Peyer's patch (tissue), 4 donors: ENCODE results near the gene NKX1-2. TPM values are rescaled to one million over a fixed set of nuclear protein-coding genes. Genes with fewer than 3 reads are reported as not detected.

Experiments used
- DNase-seq, 3 donors: peaks; one replicate each; pipeline ENCODE4 v3.0.0-alpha.2; 2017 to 2019
- H3K27ac ChIP-seq, 4 donors: fragments of 200-600 bp; sonication (generic); one replicate each; pipeline ENCODE4 v1.5.1; 2016 to 2019
- H3K27me3 ChIP-seq, 2 donors: fragments of 200-600 bp; sonication (generic); one replicate each; pipeline ENCODE4 v1.5.1; 2019
- H3K36me3 ChIP-seq, 3 donors: fragments of 200-600 bp; sonication (generic); one replicate each; pipeline ENCODE4 v1.5.1; 2016 to 2019
- H3K4me1 ChIP-seq, 4 donors: fragments of 200-600 bp; sonication (generic); one replicate each; pipeline ENCODE4 v1.5.1; 2016 to 2019
- H3K4me3 ChIP-seq, 4 donors: fragments of 200-600 bp; sonication (generic); 1 replicate in 3 of 4; 2 replicates in 1 of 4; pipeline ENCODE4 v1.5.1; 2016 to 2019; ENCODE audit warnings: mild to moderate bottlenecking in 1 of 4
- H3K9me3 ChIP-seq, 4 donors: fragments of 200-600 bp; sonication (generic); one replicate each; pipeline ENCODE4 v1.5.1; 2016 to 2019; ENCODE audit warnings: mild to moderate bottlenecking in 1 of 4
- POLR2A ChIP-seq, 2 donors: fragments of 450-650 bp; IDR thresholded peaks; one replicate each; pipeline ENCODE4 v1.5.1; 2017; ENCODE audit warnings: antibody characterized with exemption in 2 of 2, mild to moderate bottlenecking in 2 of 2, moderate library complexity in 2 of 2
- total RNA-seq, 4 donors: library from RNA; depleted of rRNA; stranded (reverse); fragments of >200 nt; gene quantifications; one replicate each; pipeline ENCODE4 v1.1.0, GENCODE V29; 2016
- TF ChIP-seq, protein P1 (sequence below), 6 experiments: fragments of 450-650 bp in 4 of 6; fragments of 200-600 bp in 2 of 6; sonication (generic) in 1 of 6; IDR thresholded peaks; one replicate each; pipeline ENCODE4 v1.5.1; 2017 to 2019; ENCODE audit warnings: antibody characterized with exemption in 6 of 6, mild to moderate bottlenecking in 3 of 6, moderate library complexity in 1 of 6

The NKX1-2 gene
- total RNA-seq, 4 donors from 2014 or later: not detected

DNA sequence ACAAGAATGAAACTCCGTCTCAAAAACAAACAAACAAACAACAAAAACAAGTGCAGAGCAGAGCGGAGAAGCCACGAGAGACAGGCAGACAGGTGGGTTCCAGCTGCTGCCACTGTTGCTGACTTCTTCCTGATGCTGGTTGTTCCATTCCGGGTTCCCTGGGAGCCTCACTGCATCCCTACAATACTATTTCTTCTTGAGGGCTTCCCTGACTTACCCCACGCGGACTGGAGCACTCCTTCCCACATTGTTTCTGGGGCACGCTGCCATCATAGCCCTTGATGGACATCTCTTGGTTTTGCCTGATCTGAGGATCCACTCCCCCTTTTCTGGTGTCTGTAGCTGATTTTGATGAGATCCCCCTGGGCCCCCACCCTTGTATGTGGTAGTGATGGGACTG, 5.6 kb upstream of the NKX1-2 start:
- H3K36me3 ChIP-seq: no peaks in the 10 kb centered on the region
- TF ChIP-seq, protein P1, sequence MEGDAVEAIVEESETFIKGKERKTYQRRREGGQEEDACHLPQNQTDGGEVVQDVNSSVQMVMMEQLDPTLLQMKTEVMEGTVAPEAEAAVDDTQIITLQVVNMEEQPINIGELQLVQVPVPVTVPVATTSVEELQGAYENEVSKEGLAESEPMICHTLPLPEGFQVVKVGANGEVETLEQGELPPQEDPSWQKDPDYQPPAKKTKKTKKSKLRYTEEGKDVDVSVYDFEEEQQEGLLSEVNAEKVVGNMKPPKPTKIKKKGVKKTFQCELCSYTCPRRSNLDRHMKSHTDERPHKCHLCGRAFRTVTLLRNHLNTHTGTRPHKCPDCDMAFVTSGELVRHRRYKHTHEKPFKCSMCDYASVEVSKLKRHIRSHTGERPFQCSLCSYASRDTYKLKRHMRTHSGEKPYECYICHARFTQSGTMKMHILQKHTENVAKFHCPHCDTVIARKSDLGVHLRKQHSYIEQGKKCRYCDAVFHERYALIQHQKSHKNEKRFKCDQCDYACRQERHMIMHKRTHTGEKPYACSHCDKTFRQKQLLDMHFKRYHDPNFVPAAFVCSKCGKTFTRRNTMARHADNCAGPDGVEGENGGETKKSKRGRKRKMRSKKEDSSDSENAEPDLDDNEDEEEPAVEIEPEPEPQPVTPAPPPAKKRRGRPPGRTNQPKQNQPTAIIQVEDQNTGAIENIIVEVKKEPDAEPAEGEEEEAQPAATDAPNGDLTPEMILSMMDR (IDR thresholded peaks at IDR 0.05): no peak
- no peak for TF ChIP-seq POLR2A (IDR thresholded peaks at IDR 0.05)
- no peak overlapping the region for H3K4me3 ChIP-seq
- no peaks in the 10 kb centered on the region for H3K4me1 ChIP-seq
- H3K27me3 ChIP-seq: no peaks in the 10 kb centered on the region
- no peaks in the 10 kb centered on the region for H3K9me3 ChIP-seq
- no peak overlapping the region for H3K27ac ChIP-seq
- DNase-seq: no peak

- Histone ChIP-seq H3K27ac (no peak overlapping the region), H3K36me3 (no peaks in the 10 kb centered on the region), H3K4me1 (peaks cover 0 to 12% (median 5%) of the 10 kb centered on the region in 4 donors), H3K4me3 (no peak overlapping the region), H3K27me3 (peaks cover 0 to 13% of the 10 kb centered on the region in 2 donors), H3K9me3 (no peaks in the 10 kb centered on the region)
- TF ChIP-seq POLR2A (IDR thresholded peaks at IDR 0.05): no peak
- TF ChIP-seq, protein P1 (IDR thresholded peaks at IDR 0.05): no peak
- no peak for DNase-seq
These were observed 4.2 kb upstream of the NKX1-2 start for GRCh38 chr10:124453960-124454610.

- Histone ChIP-seq H3K27me3 (peaks cover 0 to 38% of the 10 kb centered on the region in 2 donors), H3K27ac (no peak overlapping the region), H3K4me3 (no peak overlapping the region), H3K9me3 (no peaks in the 10 kb centered on the region), H3K4me1 (peaks cover 0 to 33% (median 8%) of the 10 kb centered on the region in 4 donors), H3K36me3 (no peaks in the 10 kb centered on the region)
- no peak for TF ChIP-seq POLR2A (IDR thresholded peaks at IDR 0.05)
- TF ChIP-seq, protein P1 (IDR thresholded peaks at IDR 0.05): no peak
- DNase-seq: no peak
These were observed 1.4 kb upstream of the NKX1-2 start for GRCh38 chr10:124451276-124451675.

GRCh38 chr10:124450783-124451057, 885 bp upstream of the NKX1-2 start:
- peaks cover 0 to 33% (median 8%) of the 10 kb centered on the region in 4 donors for H3K4me1 ChIP-seq
- peaks cover 0 to 38% of the 10 kb centered on the region in 2 donors for H3K27me3 ChIP-seq
- TF ChIP-seq POLR2A (IDR thresholded peaks at IDR 0.05): no peak
- TF ChIP-seq, protein P1 (IDR thresholded peaks at IDR 0.05): no peak
- no peak overlapping the region for H3K4me3 ChIP-seq
- H3K9me3 ChIP-seq: no peaks in the 10 kb centered on the region
- no peaks in the 10 kb centered on the region for H3K36me3 ChIP-seq
- no peak overlapping the region for H3K27ac ChIP-seq
- DNase-seq: no peak

DNA sequence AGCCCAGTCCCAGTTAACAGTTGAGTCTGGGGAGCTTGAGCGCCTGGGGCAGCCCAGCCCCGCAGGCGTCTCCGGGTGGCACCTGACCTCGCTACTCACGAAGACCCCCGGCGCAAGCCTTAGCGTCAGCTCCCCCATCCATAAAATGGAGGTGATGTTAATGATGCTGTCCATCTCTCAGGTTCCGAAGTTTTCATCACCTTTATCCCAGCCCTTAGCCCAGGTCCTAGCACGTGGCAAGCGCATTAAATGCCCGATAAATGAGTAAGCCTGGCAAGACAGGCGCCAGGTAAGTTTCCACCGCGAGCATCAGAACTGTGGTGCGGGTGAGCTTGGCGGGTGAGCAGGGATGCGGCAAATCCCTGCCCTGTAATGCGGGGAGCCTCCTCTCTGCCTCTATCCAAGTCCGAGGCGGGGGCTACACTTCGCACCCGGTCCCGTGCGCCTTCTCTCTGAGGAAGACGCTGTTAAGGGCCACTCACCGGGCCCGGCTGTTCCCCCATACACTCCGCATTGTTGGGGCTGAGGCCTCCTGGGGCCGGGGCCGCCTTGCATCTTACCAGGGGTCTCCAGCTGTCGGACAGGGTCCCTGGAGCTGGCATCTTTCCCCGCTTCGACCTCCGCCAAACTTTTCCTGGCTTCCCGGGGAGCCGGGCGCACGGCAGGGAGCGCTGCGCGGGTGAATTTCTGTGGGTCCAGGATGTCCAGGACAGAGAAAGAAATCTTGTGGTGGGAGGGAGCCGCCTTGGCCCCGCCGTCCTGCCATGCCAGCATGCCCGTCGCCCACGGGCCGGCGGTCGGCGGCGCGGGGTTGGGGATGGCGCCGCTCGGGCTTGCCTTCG, 444 bp downstream of the NKX1-2 start:
- Histone ChIP-seq H3K4me3 (peak overlapping the region in 3 of 4 donors; percentile 22 to 46 (median 45)), H3K27me3 (peaks cover 0 to 38% of the 10 kb centered on the region in 2 donors)
- TF ChIP-seq, protein P1 (IDR thresholded peaks at IDR 0.05): no peak
- no peak for TF ChIP-seq POLR2A (IDR thresholded peaks at IDR 0.05)

More for the DNA sequence above, 444 bp downstream of the NKX1-2 start:
- Histone ChIP-seq H3K36me3 (no peaks in the 10 kb centered on the region), H3K4me1 (peaks cover 0 to 33% (median 8%) of the 10 kb centered on the region in 4 donors), H3K9me3 (no peaks in the 10 kb centered on the region), H3K27ac (no peak overlapping the region)
- no peak for DNase-seq
